PFSK-1 (cell line): ENCODE results near the gene L3MBTL1.

ENCODE experiments used
- REST ChIP-seq, 2 experiments: IDR thresholded peaks; 2 replicates each; pipeline versions ENCODE4 v1.6.1 to v1.8.0; 2011 to 2012; ENCODE audit warnings: low read depth in 2 of 2, low read length in 2 of 2, control low read depth in 1 of 2, inconsistent platforms in 1 of 2, mild to moderate bottlenecking in 1 of 2, moderate library complexity in 1 of 2; ENCODE audit not compliant: insufficient read depth in 1 of 2
- SIN3A ChIP-seq: IDR thresholded peaks from 2 replicates; pipeline ENCODE4 v1.6.1; 2012; ENCODE audit warnings: mild to moderate bottlenecking, low read length, moderate library complexity, borderline replicate concordance; ENCODE audit not compliant: insufficient read depth
- TAF1 ChIP-seq: IDR thresholded peaks from 2 replicates; pipeline ENCODE4 v1.6.1; 2012; ENCODE audit warnings: low read length, control low read depth, borderline replicate concordance; ENCODE audit not compliant: insufficient read depth

- TF ChIP-seq SIN3A (no peak), REST (IDR thresholded peaks at IDR 0.05; ENCODE audit: insufficient read depth in 1 of 2, low read depth in 2 of 2, low read length in 2 of 2) (no peak), TAF1 (no peak)
Observed at GRCh38 chr20:43535370-43536004, 28.0 kb downstream of the L3MBTL1 start.
